Central memory CD8-positive, alpha-beta T cell (primary cell): Measurements from ENCODE around the gene KCTD5.
"Not testable (repeated sequence)": the region's sequence is repeated elsewhere in the genome, so short reads cannot be mapped to it uniquely, and the experiment has no call there.

ENCODE experiments used
- ATAC-seq: fragments of 150-1000 bp; cut with Tn5 transposase; replicated peaks from 2 replicates; pipeline ENCODE4 v1.10.0; 2022; ENCODE audit warnings: mild to moderate bottlenecking, moderate FRiP score, moderate number of reproducible peaks; ENCODE audit not compliant: poor library complexity, severe bottlenecking; ENCODE audit errors: extremely low read depth
- DNase-seq, 2 donors: peaks; one replicate each; pipeline ENCODE4 v3.0.0; 2021; ENCODE audit warnings: low spot score in 2 of 2
- H3K27ac Mint-ChIP-seq: one replicate; pipeline ENCODE4 v1.8.0; 2022; ENCODE audit warnings: low read depth, mild to moderate bottlenecking, moderate library complexity, mixed read lengths
- H3K27me3 Mint-ChIP-seq: one replicate; pipeline ENCODE4 v1.8.0; 2022; ENCODE audit warnings: mixed read lengths
- H3K36me3 Mint-ChIP-seq: one replicate; pipeline ENCODE4 v1.8.0; 2022; ENCODE audit warnings: mild to moderate bottlenecking, moderate library complexity, mixed read lengths; ENCODE audit not compliant: insufficient read depth
- H3K4me1 Mint-ChIP-seq: one replicate; pipeline ENCODE4 v1.8.0; 2022; ENCODE audit warnings: mixed read lengths
- H3K4me3 Mint-ChIP-seq: one replicate; pipeline ENCODE4 v1.8.0; 2022; ENCODE audit warnings: mild to moderate bottlenecking, moderate library complexity, mixed read lengths
- H3K9me3 Mint-ChIP-seq: one replicate; pipeline ENCODE4 v1.8.0; 2022; ENCODE audit warnings: mixed read lengths

The KCTD5 gene

GRCh38 chr16:2678206-2678965 lies 3.9 kb upstream of the KCTD5 start:
- H3K4me3 Mint-ChIP-seq, H3K4me1 Mint-ChIP-seq: not testable (repeated sequence)

GRCh38 chr16:2679902-2680301 lies 2.4 kb upstream of the KCTD5 start:
- H3K9me3 Mint-ChIP-seq, H3K36me3 Mint-ChIP-seq, H3K27me3 Mint-ChIP-seq, H3K27ac Mint-ChIP-seq, DNase-seq, H3K4me3 Mint-ChIP-seq, H3K4me1 Mint-ChIP-seq, ATAC-seq: not testable (repeated sequence)

More at GRCh38 chr16:2678206-2678965, 3.9 kb upstream of the KCTD5 start:
- not testable (repeated sequence) for H3K27me3 Mint-ChIP-seq, ATAC-seq, DNase-seq, H3K9me3 Mint-ChIP-seq, H3K27ac Mint-ChIP-seq, H3K36me3 Mint-ChIP-seq

GRCh38 chr16:2680360-2680759 lies 2.0 kb upstream of the KCTD5 start:
- H3K4me3 Mint-ChIP-seq, H3K4me1 Mint-ChIP-seq, H3K9me3 Mint-ChIP-seq, H3K36me3 Mint-ChIP-seq, DNase-seq, H3K27ac Mint-ChIP-seq, H3K27me3 Mint-ChIP-seq, ATAC-seq: not testable (repeated sequence)

- H3K36me3 Mint-ChIP-seq, H3K27me3 Mint-ChIP-seq, DNase-seq, H3K9me3 Mint-ChIP-seq: not testable (repeated sequence)
- H3K27ac Mint-ChIP-seq, result peak overlapping the region; percentile 94
- ATAC-seq, result peak; percentile 10
- H3K4me3 Mint-ChIP-seq, result peak overlapping the region; percentile 96
- H3K4me1 Mint-ChIP-seq, result peaks cover 14% of the 10 kb centered on the region
Measured at GRCh38 chr16:2683041-2683440, 718 bp downstream of the KCTD5 start.

- H3K4me1 Mint-ChIP-seq, result peaks cover 14% of the 10 kb centered on the region
- not testable (repeated sequence) for H3K36me3 Mint-ChIP-seq, H3K27ac Mint-ChIP-seq, H3K4me3 Mint-ChIP-seq, H3K9me3 Mint-ChIP-seq, H3K27me3 Mint-ChIP-seq, DNase-seq
- peak; percentile 40 for ATAC-seq
Measured at GRCh38 chr16:2686075-2686474, 3.8 kb downstream of the KCTD5 start.

GRCh38 chr16:2686912-2687507 lies 4.7 kb downstream of the KCTD5 start:
- H3K9me3 Mint-ChIP-seq, result no peaks in the 10 kb centered on the region
- no peaks in the 10 kb centered on the region for H3K27me3 Mint-ChIP-seq
- peaks cover 8% of the 10 kb centered on the region for H3K36me3 Mint-ChIP-seq
- peak overlapping the region; percentile 65 for H3K4me3 Mint-ChIP-seq
- no peak for DNase-seq
- peak overlapping the region; percentile 78 for H3K27ac Mint-ChIP-seq
- H3K4me1 Mint-ChIP-seq, result peaks cover 11% of the 10 kb centered on the region
- no peak for ATAC-seq

- ATAC-seq, result no peak
- no peaks in the 10 kb centered on the region for H3K9me3 Mint-ChIP-seq
- no peaks in the 10 kb centered on the region for H3K27me3 Mint-ChIP-seq
- peaks cover 5% of the 10 kb centered on the region for H3K36me3 Mint-ChIP-seq
- peaks cover 8% of the 10 kb centered on the region for H3K4me1 Mint-ChIP-seq
- H3K4me3 Mint-ChIP-seq, result peak overlapping the region; percentile 65
- no peak overlapping the region for H3K27ac Mint-ChIP-seq
- no peak for DNase-seq
Measured at GRCh38 chr16:2687531-2688308, 5.4 kb downstream of the KCTD5 start.

GRCh38 chr16:2689422-2689821 lies 7.1 kb downstream of the KCTD5 start:
- not testable (repeated sequence) for H3K36me3 Mint-ChIP-seq, H3K9me3 Mint-ChIP-seq, H3K27ac Mint-ChIP-seq, DNase-seq, ATAC-seq, H3K27me3 Mint-ChIP-seq, H3K4me3 Mint-ChIP-seq
- H3K4me1 Mint-ChIP-seq, result peaks cover 13% of the 10 kb centered on the region

GRCh38 chr16:2689968-2690801 lies 7.9 kb downstream of the KCTD5 start:
- no peaks in the 10 kb centered on the region for H3K9me3 Mint-ChIP-seq
- H3K36me3 Mint-ChIP-seq, result no peaks in the 10 kb centered on the region
- DNase-seq, result no peak

GRCh38 chr16:2690852-2691251 lies 8.5 kb downstream of the KCTD5 start:
- Mint-ChIP-seq H3K27me3 (no peaks in the 10 kb centered on the region), H3K4me1 (peaks cover 13% of the 10 kb centered on the region), H3K4me3 (peak overlapping the region; percentile 36), H3K36me3 (no peaks in the 10 kb centered on the region), H3K27ac (no peak overlapping the region), H3K9me3 (no peaks in the 10 kb centered on the region)
- ATAC-seq (no peak), DNase-seq (no peak)

More at GRCh38 chr16:2689968-2690801, 7.9 kb downstream of the KCTD5 start:
- Mint-ChIP-seq H3K4me1 (peaks cover 13% of the 10 kb centered on the region), H3K27me3 (no peaks in the 10 kb centered on the region), H3K27ac (no peak overlapping the region), H3K4me3 (peak overlapping the region; percentile 36)
- no peak for ATAC-seq

GRCh38 chr16:2691491-2692248 lies 9.3 kb downstream of the KCTD5 start:
- H3K27ac Mint-ChIP-seq, result no peak overlapping the region
- H3K4me1 Mint-ChIP-seq, result peaks cover 13% of the 10 kb centered on the region
- no peaks in the 10 kb centered on the region for H3K27me3 Mint-ChIP-seq
- H3K36me3 Mint-ChIP-seq, result peaks cover 1% of the 10 kb centered on the region
- no peaks in the 10 kb centered on the region for H3K9me3 Mint-ChIP-seq
- ATAC-seq (no peak), DNase-seq (no peak)
- no peak overlapping the region for H3K4me3 Mint-ChIP-seq
